Right lobe of liver (tissue), 4 donors: Measurements from ENCODE around the gene CD209.

Experiments
- CTCF ChIP-seq, 4 donors: fragments of 200-600 bp in 3 of 4; fragments of 450-650 bp in 1 of 4; IDR thresholded peaks; one replicate each; pipeline versions ENCODE4 v1.5.1 to v1.8.0; 2016 to 2022; ENCODE audit warnings: antibody characterized with exemption in 4 of 4, mild to moderate bottlenecking in 2 of 4
- POLR2A ChIP-seq: fragments of 450-650 bp; IDR thresholded peaks from one replicate; pipeline ENCODE4 v1.6.1; 2017; ENCODE audit warnings: antibody characterized with exemption, mild to moderate bottlenecking
- donor health status: DM: no; HTN: no; CAD: no.
- donor health status: DM: no; HTN: no; CAD: no.
- donor health status: DM: no; HTN: yes; CAD: no.

GRCh38 chr19:7738023-7738422 is 9.3 kb downstream of the CD209 start:
- TF ChIP-seq CTCF (IDR thresholded peaks at IDR 0.05): no peak
- no peak for TF ChIP-seq POLR2A
